HL-60 (cell line): Measurements from ENCODE around the gene RBM26.

Experiments
- DNase-seq, 2 experiments: peaks; one replicate each; pipeline ENCODE4 v3.0.0-alpha.2; 2010 to 2020; ENCODE audit warnings: low read depth in 1 of 2, low spot score in 1 of 2
- H3K27ac ChIP-seq: fragments of 250-450 bp; sonication (Bioruptor Pico); replicated peaks from 2 replicates; pipeline ENCODE4 v1.5.1; 2020; ENCODE audit warnings: mild to moderate bottlenecking, moderate library complexity
- H3K27me3 ChIP-seq: fragments of 250-450 bp; sonication (Bioruptor Pico); 2 replicates; pipeline ENCODE4 v1.5.1; 2021; ENCODE audit warnings: mild to moderate bottlenecking, moderate library complexity; ENCODE audit not compliant: insufficient read depth, poor library complexity, severe bottlenecking
- H3K4me3 ChIP-seq: replicated peaks from 2 replicates; pipeline ENCODE4 v1.5.1; 2011; ENCODE audit warnings: mild to moderate bottlenecking, control low read depth, low read length; ENCODE audit not compliant: insufficient read depth
- GABPA ChIP-seq: IDR thresholded peaks from 2 replicates; pipeline ENCODE4 v1.6.1; 2012; ENCODE audit warnings: low read depth
- POLR2AphosphoS5 ChIP-seq: IDR thresholded peaks from 2 replicates; pipeline ENCODE4 v1.6.1; 2012; ENCODE audit warnings: low read depth
- SPI1 ChIP-seq: IDR thresholded peaks from 2 replicates; pipeline ENCODE4 v1.6.1; 2012; ENCODE audit warnings: low read depth, mild to moderate bottlenecking, borderline replicate concordance
- TF ChIP-seq, protein P1 (sequence below): IDR thresholded peaks from one replicate; pipeline ENCODE4 v1.5.1; 2011; ENCODE audit warnings: low read length, control low read depth, inconsistent platforms; ENCODE audit not compliant: insufficient read depth
- TF ChIP-seq, protein P2 (sequence below): IDR thresholded peaks from 2 replicates; pipeline ENCODE4 v1.6.1; 2012; ENCODE audit warnings: low read depth; ENCODE audit not compliant: insufficient replicate concordance

The RBM26 gene

DNA sequence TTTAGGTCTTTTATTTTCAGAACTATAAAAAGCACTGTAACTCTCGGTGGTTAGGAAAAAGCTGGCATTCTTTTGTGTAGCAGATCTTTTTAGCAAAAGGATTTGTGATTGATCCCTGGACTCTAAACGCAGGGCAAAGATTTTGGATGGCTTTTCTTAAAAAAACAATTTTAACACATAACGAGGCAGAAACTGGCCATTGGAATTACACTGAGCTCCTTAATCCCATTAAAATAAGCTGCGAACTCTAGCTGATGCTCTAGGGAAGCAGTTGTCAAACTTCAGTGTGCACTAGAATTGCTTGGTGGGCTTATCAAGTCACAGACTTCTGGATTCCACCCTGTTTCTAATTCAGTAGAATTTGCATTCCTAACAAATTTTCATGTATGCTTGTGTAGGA lies 41.1 kb upstream of the RBM26 start:
- DNase-seq: no peak
- TF ChIP-seq, protein P1, sequence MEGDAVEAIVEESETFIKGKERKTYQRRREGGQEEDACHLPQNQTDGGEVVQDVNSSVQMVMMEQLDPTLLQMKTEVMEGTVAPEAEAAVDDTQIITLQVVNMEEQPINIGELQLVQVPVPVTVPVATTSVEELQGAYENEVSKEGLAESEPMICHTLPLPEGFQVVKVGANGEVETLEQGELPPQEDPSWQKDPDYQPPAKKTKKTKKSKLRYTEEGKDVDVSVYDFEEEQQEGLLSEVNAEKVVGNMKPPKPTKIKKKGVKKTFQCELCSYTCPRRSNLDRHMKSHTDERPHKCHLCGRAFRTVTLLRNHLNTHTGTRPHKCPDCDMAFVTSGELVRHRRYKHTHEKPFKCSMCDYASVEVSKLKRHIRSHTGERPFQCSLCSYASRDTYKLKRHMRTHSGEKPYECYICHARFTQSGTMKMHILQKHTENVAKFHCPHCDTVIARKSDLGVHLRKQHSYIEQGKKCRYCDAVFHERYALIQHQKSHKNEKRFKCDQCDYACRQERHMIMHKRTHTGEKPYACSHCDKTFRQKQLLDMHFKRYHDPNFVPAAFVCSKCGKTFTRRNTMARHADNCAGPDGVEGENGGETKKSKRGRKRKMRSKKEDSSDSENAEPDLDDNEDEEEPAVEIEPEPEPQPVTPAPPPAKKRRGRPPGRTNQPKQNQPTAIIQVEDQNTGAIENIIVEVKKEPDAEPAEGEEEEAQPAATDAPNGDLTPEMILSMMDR: no peak
- TF ChIP-seq GABPA (no peak), SPI1 (no peak), POLR2AphosphoS5 (no peak)
- TF ChIP-seq, protein P2, sequence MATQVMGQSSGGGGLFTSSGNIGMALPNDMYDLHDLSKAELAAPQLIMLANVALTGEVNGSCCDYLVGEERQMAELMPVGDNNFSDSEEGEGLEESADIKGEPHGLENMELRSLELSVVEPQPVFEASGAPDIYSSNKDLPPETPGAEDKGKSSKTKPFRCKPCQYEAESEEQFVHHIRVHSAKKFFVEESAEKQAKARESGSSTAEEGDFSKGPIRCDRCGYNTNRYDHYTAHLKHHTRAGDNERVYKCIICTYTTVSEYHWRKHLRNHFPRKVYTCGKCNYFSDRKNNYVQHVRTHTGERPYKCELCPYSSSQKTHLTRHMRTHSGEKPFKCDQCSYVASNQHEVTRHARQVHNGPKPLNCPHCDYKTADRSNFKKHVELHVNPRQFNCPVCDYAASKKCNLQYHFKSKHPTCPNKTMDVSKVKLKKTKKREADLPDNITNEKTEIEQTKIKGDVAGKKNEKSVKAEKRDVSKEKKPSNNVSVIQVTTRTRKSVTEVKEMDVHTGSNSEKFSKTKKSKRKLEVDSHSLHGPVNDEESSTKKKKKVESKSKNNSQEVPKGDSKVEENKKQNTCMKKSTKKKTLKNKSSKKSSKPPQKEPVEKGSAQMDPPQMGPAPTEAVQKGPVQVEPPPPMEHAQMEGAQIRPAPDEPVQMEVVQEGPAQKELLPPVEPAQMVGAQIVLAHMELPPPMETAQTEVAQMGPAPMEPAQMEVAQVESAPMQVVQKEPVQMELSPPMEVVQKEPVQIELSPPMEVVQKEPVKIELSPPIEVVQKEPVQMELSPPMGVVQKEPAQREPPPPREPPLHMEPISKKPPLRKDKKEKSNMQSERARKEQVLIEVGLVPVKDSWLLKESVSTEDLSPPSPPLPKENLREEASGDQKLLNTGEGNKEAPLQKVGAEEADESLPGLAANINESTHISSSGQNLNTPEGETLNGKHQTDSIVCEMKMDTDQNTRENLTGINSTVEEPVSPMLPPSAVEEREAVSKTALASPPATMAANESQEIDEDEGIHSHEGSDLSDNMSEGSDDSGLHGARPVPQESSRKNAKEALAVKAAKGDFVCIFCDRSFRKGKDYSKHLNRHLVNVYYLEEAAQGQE: no peak
- Histone ChIP-seq H3K4me3 (no peak overlapping the region), H3K27me3 (no peaks in the 10 kb centered on the region), H3K27ac (no peak overlapping the region)

DNA sequence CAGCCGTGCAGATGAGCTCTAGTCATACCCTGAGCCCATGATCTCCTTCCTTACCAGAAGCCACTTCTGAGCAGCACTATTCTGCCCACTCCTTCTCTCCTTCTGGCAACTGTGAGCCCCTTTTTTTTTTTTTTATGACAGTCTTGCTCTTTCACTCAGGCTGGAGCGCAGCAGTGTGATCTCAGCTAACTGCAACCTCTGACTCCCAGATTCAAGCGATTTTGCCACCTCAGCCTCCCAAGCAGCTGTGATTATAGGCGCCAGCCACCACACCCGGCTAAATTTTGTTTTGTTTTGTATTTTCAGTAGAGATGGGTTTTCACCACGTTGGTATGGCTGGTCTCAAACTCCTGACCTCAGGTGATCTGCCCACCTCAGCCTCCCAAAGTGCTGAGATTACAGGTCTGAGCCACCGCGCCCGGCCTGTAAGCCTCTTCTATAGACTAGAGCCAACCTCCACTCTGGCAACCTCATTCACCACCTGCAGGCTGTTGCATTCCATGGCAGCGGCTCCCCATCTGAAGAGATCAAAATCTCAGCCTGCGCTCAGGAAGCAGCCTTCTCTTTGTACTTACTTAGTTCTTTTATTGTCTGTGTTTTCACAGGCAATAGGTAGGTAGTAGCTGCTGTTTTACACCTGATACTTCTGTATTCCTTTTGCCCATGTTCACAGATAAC lies 40.1 kb upstream of the RBM26 start:
- no peak for DNase-seq
- H3K27me3 ChIP-seq: no peaks in the 10 kb centered on the region
- H3K27ac ChIP-seq: no peak overlapping the region
- H3K4me3 ChIP-seq: no peak overlapping the region
- TF ChIP-seq, protein P2: no peak
- TF ChIP-seq GABPA (no peak), SPI1 (no peak), POLR2AphosphoS5 (no peak)
- TF ChIP-seq, protein P1: no peak

DNA sequence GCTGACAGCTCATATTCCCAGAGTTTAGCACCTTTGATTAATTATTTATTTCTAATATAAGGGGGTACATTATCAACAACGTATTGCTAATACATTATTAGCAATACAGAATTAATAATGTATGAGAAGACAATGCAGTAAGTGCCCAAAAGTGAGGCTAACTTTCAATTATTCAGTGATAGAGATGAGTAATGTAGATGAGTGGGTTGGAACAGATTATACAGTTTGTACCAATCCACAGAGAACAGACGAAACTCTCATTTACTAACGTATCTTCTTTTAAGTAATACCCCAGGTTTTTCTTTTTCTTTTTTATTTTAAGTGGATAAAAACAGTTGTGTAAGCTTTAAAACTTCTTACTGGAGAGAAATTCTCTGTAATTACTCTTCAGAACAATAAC lies 36.7 kb upstream of the RBM26 start:
- Histone ChIP-seq H3K27me3 (no peaks in the 10 kb centered on the region), H3K27ac (no peak overlapping the region), H3K4me3 (no peak overlapping the region)
- no peak for DNase-seq
- TF ChIP-seq, protein P2: no peak
- no peak for TF ChIP-seq SPI1
- TF ChIP-seq, protein P1: no peak
- no peak for TF ChIP-seq GABPA
- TF ChIP-seq POLR2AphosphoS5: no peak
